Measurements from ENCODE around the gene LRPAP1. TPM values are rescaled to one million over a fixed set of nuclear protein-coding genes. Genes with fewer than 3 reads are reported as not detected.

Gene LRPAP1
- total RNA-seq, 1 donor from 2014 or later: 153 TPM

DNA sequence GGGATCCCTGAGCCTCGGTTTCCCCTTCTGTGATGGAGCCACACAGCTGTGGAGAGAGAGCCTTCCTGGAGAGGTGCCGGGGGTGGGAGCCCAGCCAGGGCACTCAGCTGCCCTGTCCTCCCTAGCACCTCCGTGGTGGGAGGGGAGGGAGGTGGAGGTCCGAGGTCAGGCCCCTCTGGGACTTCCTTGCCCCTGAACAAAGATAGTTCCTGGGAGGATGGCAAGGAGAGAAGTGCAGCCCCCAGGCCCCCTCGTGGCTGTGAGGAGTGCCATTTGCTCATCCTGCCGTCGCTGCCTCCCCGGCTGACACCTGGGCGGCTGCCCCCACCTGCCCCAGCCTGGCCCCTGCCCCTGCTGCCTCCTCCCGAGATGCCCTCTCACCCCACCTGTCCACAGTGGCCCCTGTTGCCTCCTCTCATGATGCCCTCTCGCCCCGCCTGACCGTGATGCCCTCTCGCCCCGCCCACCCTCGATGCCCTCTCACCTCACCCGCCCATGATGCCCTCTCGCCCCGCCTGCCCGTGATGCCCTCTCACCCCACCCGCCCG, 56.4 kb downstream of the LRPAP1 start:
- Mint-ChIP-seq H3K27me3 (ENCODE audit: unreplicated experiment) (no peaks in the 10 kb centered on the region), H3K9me3 (ENCODE audit: unreplicated experiment) (no peaks in the 10 kb centered on the region), H3K36me3 (ENCODE audit: unreplicated experiment) (no peaks in the 10 kb centered on the region), H3K4me1 (ENCODE audit: unreplicated experiment) (peaks cover 2% of the 10 kb centered on the region), H3K4me3 (ENCODE audit: unreplicated experiment) (no peak overlapping the region), H3K27ac (ENCODE audit: unreplicated experiment) (no peak overlapping the region)
- TF ChIP-seq, protein P1, sequence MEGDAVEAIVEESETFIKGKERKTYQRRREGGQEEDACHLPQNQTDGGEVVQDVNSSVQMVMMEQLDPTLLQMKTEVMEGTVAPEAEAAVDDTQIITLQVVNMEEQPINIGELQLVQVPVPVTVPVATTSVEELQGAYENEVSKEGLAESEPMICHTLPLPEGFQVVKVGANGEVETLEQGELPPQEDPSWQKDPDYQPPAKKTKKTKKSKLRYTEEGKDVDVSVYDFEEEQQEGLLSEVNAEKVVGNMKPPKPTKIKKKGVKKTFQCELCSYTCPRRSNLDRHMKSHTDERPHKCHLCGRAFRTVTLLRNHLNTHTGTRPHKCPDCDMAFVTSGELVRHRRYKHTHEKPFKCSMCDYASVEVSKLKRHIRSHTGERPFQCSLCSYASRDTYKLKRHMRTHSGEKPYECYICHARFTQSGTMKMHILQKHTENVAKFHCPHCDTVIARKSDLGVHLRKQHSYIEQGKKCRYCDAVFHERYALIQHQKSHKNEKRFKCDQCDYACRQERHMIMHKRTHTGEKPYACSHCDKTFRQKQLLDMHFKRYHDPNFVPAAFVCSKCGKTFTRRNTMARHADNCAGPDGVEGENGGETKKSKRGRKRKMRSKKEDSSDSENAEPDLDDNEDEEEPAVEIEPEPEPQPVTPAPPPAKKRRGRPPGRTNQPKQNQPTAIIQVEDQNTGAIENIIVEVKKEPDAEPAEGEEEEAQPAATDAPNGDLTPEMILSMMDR (IDR thresholded peaks at IDR 0.05): no peak
- no peak for DNase-seq (ENCODE audit: extremely low spot score, unreplicated experiment)

DNA sequence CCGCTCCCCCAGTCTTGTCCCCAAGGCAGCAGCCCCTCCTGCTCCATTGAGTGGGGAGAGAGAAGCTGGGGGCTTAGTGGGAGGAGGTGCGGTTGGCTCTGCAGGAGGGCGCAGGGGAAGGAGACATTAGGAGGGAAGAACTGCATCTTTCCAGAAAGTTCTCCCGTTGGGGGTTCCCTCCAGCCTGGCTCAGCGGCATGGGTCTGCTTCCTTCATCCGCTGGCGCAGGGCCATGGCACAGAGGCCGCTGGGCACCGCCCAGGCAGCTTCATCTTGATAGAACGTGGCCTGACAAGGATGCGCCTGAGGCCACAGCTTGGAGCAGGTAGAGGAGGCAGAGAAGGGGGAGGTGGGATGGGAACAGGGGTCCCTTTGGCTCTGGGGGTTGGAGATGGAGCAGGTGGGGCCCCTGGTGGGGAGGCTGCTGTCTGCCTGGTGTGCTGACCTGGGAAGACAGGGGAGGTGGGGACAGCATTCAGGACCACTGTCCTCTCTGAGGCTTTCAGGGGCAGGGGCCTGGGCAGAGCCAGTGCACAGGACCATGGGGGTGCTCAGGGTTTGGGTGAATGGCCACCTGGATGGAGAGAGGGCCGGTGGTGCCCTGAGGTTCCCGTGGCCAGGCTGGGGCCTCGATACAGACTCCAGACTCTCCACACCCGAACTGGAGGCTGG, 57.0 kb downstream of the LRPAP1 start:
- no peaks in the 10 kb centered on the region for H3K4me1 Mint-ChIP-seq (ENCODE audit: unreplicated experiment)
- H3K27ac Mint-ChIP-seq (ENCODE audit: unreplicated experiment): no peak overlapping the region
- H3K27me3 Mint-ChIP-seq (ENCODE audit: unreplicated experiment): peaks cover 2% of the 10 kb centered on the region
- H3K36me3 Mint-ChIP-seq (ENCODE audit: unreplicated experiment): no peaks in the 10 kb centered on the region
- no peak for DNase-seq (ENCODE audit: extremely low spot score, unreplicated experiment)
- H3K4me3 Mint-ChIP-seq (ENCODE audit: unreplicated experiment): no peak overlapping the region
- TF ChIP-seq, protein P1 (IDR thresholded peaks at IDR 0.05): no peak
- no peaks in the 10 kb centered on the region for H3K9me3 Mint-ChIP-seq (ENCODE audit: unreplicated experiment)

DNA sequence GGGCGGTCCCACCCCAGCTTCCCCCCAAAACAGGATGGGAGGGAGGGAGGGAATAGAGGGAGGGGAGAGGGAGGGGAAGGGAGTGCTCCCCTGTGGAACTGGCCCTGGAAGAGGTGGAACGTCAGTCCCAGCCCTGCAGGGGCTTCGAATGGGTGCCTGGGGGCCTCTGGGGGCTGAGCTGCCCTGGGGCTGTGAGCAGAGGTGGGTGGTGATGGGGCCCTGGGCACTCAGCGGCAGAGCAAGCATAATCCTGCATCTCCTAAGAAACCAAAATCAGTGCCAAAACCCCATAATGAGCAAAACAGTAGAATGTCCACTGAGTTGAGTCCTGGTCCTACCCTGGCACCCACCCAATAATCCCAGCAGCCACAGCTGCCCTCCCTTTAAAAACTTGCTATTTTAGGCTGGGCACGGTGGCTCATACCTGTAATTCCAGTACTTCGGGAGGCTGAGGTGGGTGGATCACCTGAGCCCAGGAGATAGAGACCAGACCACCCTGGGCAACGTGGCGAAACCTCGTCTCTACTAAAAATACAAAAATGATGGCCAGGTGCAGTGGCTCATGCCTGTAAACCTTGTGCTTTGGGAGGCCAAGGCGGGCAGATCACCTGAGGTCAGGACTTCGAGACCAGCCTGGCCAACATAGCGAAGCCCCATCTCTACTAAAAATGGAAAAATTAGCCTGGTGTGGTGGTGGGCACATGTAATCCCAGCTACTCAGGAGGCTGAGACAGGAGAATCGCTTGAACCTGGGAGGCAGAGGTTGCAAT, 58.0 kb downstream of the LRPAP1 start:
- H3K36me3 Mint-ChIP-seq (ENCODE audit: unreplicated experiment): no peaks in the 10 kb centered on the region
- no peak overlapping the region for H3K27ac Mint-ChIP-seq (ENCODE audit: unreplicated experiment)
- no peaks in the 10 kb centered on the region for H3K9me3 Mint-ChIP-seq (ENCODE audit: unreplicated experiment)
- TF ChIP-seq, protein P1 (IDR thresholded peaks at IDR 0.05): no peak
- no peak overlapping the region for H3K4me3 Mint-ChIP-seq (ENCODE audit: unreplicated experiment)
- no peak for DNase-seq (ENCODE audit: extremely low spot score, unreplicated experiment)
- H3K4me1 Mint-ChIP-seq (ENCODE audit: unreplicated experiment): no peaks in the 10 kb centered on the region
- H3K27me3 Mint-ChIP-seq (ENCODE audit: unreplicated experiment): peaks cover 3% of the 10 kb centered on the region

DNA sequence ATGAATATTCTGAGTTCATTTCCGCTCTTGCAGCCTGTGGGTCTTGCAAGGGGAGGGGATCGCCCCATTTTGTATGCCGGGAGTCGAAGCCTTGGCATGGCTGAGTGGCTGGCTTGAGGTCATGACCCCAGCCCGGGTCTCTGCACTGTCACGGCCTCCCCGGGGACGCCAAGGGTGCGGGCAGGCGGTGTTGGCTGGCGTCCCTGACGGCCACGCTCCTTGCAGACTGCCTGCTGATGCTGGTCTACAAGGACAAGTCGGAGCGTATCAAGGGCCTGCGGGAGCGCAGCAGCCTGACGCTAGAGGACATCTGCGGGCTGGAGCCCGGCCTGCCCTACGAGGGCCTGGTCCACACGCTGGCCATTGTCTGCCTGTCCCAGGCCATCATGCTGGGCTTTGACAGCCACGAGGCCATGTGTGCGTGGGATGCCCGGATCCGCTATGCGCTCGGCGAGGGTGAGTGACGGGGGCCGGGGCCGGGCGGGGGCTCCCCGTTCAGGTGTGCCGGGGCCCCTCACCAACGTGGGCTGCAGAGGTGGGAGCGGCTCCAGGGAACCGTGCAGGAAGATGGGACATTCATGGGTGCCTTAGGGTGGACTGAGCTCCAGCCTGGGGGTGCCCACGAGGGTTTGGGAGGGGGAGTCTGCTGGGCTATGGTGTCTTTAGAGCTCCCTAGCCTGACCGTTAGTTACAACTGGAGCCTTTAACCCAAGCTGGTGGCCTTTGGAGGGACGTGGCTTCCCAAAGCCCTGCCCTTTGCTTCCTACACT, 58.9 kb downstream of the LRPAP1 start:
- no peaks in the 10 kb centered on the region for H3K9me3 Mint-ChIP-seq (ENCODE audit: unreplicated experiment)
- no peak overlapping the region for H3K4me3 Mint-ChIP-seq (ENCODE audit: unreplicated experiment)
- no peak for DNase-seq (ENCODE audit: extremely low spot score, unreplicated experiment)
- H3K27me3 Mint-ChIP-seq (ENCODE audit: unreplicated experiment): peaks cover 3% of the 10 kb centered on the region
- no peak overlapping the region for H3K27ac Mint-ChIP-seq (ENCODE audit: unreplicated experiment)
- TF ChIP-seq, protein P1 (IDR thresholded peaks at IDR 0.05): no peak
- no peaks in the 10 kb centered on the region for H3K4me1 Mint-ChIP-seq (ENCODE audit: unreplicated experiment)
- no peaks in the 10 kb centered on the region for H3K36me3 Mint-ChIP-seq (ENCODE audit: unreplicated experiment)

Data from osteocyte (in vitro differentiated cells).